22Rv1 (cell line): ENCODE data around the gene CITED1.

Experiments
- H3K27ac ChIP-seq: fragments of 450-650 bp; 2 replicates; pipeline ENCODE4 v1.5.1; 2017
- ZFX ChIP-seq: fragments of 450-650 bp; IDR thresholded peaks from 2 replicates; pipeline ENCODE4 v1.6.1; 2017; ENCODE audit warnings: antibody characterized with exemption, borderline replicate concordance
- TF ChIP-seq, protein P1 (sequence below): fragments of 450-650 bp; IDR thresholded peaks from 2 replicates; pipeline ENCODE4 v1.5.1; 2017; ENCODE audit warnings: mild to moderate bottlenecking

Gene CITED1

DNA sequence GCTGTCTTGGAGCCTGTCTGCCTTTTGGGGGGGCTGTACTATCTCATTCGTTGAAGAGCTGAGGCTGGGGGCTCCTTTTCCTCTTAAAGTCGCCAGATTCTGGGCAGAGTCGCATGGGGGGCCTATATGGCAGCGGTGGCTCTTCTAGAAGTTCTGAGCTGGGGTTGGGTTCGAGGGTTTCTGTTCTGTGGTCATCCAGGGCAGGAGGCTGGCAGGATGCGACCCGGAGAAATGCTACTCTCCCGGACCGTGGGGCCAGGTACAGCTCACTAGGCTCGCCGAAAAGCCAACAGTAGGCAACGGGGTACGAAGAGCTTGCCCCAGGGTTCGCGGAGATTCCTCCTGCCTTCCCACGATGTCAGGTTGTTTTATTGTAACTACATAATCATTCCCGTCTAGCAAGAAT, 1.9 kb upstream of the CITED1 start:
- TF ChIP-seq, protein P1, sequence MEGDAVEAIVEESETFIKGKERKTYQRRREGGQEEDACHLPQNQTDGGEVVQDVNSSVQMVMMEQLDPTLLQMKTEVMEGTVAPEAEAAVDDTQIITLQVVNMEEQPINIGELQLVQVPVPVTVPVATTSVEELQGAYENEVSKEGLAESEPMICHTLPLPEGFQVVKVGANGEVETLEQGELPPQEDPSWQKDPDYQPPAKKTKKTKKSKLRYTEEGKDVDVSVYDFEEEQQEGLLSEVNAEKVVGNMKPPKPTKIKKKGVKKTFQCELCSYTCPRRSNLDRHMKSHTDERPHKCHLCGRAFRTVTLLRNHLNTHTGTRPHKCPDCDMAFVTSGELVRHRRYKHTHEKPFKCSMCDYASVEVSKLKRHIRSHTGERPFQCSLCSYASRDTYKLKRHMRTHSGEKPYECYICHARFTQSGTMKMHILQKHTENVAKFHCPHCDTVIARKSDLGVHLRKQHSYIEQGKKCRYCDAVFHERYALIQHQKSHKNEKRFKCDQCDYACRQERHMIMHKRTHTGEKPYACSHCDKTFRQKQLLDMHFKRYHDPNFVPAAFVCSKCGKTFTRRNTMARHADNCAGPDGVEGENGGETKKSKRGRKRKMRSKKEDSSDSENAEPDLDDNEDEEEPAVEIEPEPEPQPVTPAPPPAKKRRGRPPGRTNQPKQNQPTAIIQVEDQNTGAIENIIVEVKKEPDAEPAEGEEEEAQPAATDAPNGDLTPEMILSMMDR, result no peak
- TF ChIP-seq ZFX, result no peak

DNA sequence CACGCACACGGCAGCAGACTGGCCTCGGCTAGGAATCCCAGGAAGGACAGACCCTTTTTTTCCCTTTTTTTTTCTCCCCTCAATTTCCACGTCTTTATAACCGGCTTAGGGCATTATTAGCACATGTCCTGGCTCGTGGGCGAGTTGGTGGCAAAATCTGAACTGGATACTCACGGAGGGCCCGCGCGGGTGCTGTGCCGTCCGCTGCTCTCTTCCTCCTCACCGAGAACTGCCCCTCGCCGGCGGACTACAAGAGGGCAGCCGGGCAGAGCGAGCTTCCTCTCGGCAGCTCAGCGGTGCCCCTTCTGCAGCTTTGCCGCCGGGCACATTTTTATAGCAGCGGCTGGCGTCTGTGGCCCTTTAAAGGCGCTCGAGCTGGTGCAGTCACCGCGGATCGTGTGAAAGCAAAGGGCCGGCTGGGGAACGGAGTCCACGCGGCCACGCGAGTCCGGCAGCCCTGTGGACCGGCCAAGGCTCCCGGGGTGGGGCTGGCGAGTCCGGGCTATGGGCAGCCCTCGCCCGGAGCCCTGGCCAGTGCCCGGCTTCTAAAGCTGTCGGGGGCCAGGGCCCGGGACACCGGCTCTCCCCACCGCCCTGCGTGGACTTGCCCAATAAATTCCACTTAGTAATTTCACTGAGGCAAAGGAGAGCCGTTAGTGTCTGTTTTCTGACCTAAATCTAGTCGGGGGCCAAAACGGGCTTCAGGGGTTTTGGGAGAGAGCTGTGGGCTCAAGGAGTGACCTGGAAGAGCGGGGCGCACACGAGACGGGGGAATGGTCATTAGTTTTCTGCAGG, 1.3 kb upstream of the CITED1 start:
- no peak overlapping the region for H3K27ac ChIP-seq
- no peak for TF ChIP-seq ZFX
- TF ChIP-seq, protein P1, result no peak

More for the DNA sequence above, 1.9 kb upstream of the CITED1 start:
- no peak overlapping the region for H3K27ac ChIP-seq

DNA sequence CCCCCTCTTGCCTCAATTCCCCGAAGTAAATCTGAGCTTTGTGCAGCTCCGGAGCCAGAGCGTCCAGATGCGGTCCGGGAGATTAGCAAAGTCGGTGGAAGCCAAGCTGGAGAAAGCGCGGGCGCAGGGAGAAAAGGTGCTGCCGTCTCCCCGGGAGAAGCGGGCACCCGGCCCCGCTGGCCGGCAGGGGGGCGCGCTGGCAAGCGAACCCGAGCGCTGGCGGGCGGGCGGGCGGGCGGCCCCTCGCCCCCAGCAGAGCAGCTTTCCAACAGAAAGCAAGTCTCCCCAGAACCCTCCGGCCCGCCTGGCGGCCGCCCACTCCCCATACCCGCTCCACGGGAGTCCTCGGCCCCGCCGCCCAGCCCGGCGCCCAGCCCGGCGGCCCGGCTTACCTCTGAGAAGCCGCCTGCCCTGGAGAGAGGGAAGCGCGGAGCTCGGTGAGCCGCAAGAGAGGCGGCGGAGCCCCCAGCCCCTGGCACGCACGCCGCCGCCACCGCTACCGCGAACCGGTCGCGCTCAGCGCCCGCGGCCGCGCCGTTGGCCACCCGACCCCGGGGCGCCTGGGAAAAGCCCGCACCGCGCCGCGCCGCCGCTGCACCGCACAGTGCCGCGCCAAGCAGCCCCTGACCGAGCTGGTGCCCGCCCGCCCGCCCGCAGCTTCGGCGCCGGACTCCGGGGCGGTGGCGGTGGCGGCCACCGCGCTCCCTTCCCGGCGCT, 529 bp upstream of the CITED1 start:
- no peak overlapping the region for H3K27ac ChIP-seq
- TF ChIP-seq, protein P1, result no peak
- TF ChIP-seq ZFX, result no peak

DNA sequence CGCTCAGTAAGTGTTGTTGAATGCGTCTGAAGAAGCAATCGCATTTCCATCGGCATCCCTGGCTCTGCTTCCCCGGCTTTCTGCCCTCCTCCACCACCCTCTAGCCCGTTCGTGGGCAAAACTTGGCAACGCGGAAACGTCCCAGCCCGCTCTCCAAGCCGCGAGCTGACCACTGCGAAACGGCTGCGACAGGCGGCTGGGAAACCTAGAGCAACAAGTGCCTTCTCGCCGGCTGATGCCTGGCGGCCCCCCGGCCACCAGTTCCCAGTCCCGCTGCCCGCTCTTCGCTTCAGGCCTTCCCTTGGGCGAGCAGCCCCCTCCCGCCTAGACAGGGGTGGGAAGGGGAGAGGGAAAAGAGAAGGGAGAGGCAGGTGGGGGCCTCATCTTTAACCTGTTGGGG, 837 bp downstream of the CITED1 start:
- H3K27ac ChIP-seq, result no peak overlapping the region
- TF ChIP-seq ZFX, result no peak
- TF ChIP-seq, protein P1, result no peak

DNA sequence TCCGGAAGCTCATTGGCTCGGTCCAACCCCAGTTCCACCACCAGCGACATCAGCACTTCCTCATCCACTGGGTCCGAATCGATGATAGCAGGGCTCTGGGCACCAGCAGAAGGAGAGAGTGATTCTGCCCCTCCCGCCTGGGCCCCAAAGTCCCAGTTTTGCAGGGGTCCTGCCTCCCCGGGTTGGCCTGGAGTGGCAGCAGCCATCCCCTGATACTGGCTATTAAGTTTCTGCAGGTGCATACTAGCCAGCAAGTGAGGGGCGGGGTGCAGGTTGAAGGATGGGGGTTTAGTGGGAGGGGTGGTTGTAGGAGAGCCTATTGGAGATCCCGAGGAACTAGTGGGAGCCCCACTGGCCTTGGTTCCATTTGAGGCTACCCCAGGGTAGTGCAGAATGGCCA, 3.9 kb downstream of the CITED1 start:
- TF ChIP-seq ZFX, result no peak
- TF ChIP-seq, protein P1, result no peak
- H3K27ac ChIP-seq, result no peak overlapping the region

DNA sequence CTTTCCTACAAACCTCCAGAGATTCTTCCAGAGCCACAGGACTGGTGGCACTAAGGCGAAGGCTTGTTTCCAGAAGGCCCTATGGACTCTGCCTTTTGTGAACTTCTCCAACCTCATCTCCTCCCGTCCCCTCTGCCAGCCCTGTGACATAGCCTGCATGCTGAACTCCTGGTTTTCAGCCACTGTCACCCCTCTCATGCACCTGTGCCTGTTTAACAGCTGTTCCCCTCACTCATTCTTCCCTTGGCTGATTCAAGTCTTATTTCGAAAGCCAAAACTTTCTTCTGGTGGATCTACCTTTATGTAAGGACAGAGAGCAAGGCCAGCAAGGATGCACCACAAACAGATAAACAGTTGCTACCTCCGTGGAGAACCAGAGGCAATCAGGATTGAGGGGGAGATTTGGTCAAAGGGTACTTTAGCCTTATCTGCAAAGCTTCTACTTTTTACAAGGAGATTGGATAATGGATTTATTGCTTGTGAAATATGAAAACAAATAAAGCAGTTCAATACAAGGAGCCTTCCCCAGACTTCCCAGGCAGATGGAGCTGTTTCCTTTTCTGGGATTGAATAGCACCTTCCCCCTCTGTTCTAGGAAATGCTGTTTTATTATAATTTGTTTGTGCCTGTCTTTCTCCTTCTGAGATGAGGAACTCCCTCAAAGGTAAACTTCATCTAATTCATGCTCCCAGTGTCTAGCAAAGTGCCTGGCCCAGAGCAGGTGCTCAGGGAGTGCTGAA, 5.7 kb downstream of the CITED1 start:
- TF ChIP-seq ZFX, result no peak
- TF ChIP-seq, protein P1, result no peak
- no peak overlapping the region for H3K27ac ChIP-seq
